ENCODE measurements around the gene MEI4. TPM values are rescaled to one million over a fixed set of nuclear protein-coding genes. Genes with fewer than 3 reads are reported as not detected.

MEI4 gene
- total and polyA plus RNA-seq, 2 of the 8 experiments (the other 6 are each of a cell fraction or from before 2014, with no cell fraction given), result 0.05 to 0.24 TPM

- H2BK12ac ChIP-seq (ENCODE audit: low read depth, low read length), result no peak overlapping the region
- H4K5ac ChIP-seq (ENCODE audit: insufficient read length, low read depth, low read length), result no peak overlapping the region
- no peak overlapping the region for H2AFZ ChIP-seq (ENCODE audit: low read length)
- DNase-seq (ENCODE audit: low read depth in 1 of 2, low spot score in 2 of 2) (no peak), FAIRE-seq (no peak)
- peaks cover 0 to 2% of the 10 kb centered on the region in 2 experiments; a peak in 1 of 4 replicates for H3K9me3 ChIP-seq (ENCODE audit: insufficient read depth in 2 of 2, low read depth in 1 of 2, low read length in 1 of 2)
- H2BK15ac ChIP-seq (ENCODE audit: low read length), result no peak overlapping the region
- no peaks in the 10 kb centered on the region for H3K36me3 ChIP-seq (ENCODE audit: control insufficient read depth in 2 of 4, insufficient read depth in 4 of 4, low read length in 3 of 4)
- H2BK20ac ChIP-seq (ENCODE audit: low read length), result no peak overlapping the region
- no peak overlapping the region for H3K14ac ChIP-seq (ENCODE audit: insufficient read length)
- no peaks in the 10 kb centered on the region for H3K79me1 ChIP-seq (ENCODE audit: low read depth, low read length)
- no peak overlapping the region for H2BK120ac ChIP-seq (replicated peaks; ENCODE audit: low read depth, low read length)
- no peak overlapping the region for H4K91ac ChIP-seq (replicated peaks; ENCODE audit: insufficient read length, low read length)
- H3K23ac ChIP-seq (ENCODE audit: insufficient read length), result no peak overlapping the region
- POLR2A ChIA-PET (ENCODE audit: partially characterized antibody), result no interaction called here
- H4K8ac ChIP-seq (ENCODE audit: extremely low read depth, insufficient read depth, low read length), result no peak overlapping the region
- H3K18ac ChIP-seq (ENCODE audit: extremely low read depth, low read length), result no peak overlapping the region
- no peak overlapping the region for H2AK5ac ChIP-seq (ENCODE audit: low read depth, low read length)
- H3K4me3 ChIP-seq (ENCODE audit: extremely low read depth in 1 of 4, insufficient read depth in 2 of 4, low read depth in 3 of 4, low read length in 4 of 4), result no peak overlapping the region
- no peak overlapping the region for H2BK5ac ChIP-seq (ENCODE audit: low read depth, low read length)
- H3K79me2 ChIP-seq (ENCODE audit: control insufficient read depth in 1 of 2, insufficient read depth in 2 of 2, low read length in 2 of 2), result no peaks in the 10 kb centered on the region
- H3K4me1 ChIP-seq (replicated peaks in 1 of 4; ENCODE audit: control insufficient read depth in 3 of 4, insufficient read depth in 4 of 4, low read length in 3 of 4), result no peaks in the 10 kb centered on the region
- no peaks in the 10 kb centered on the region for H3K27me3 ChIP-seq (replicated peaks in 1 of 4; ENCODE audit: control insufficient read depth in 3 of 4, extremely low read depth in 1 of 4, insufficient read depth in 3 of 4, low read length in 3 of 4)
- no peak for TF ChIP-seq RBBP5 (IDR thresholded peaks at IDR 0.05; ENCODE audit: borderline replicate concordance, low read depth, low read length)
- no peak for TF ChIP-seq CEBPB (IDR thresholded peaks at IDR 0.05; ENCODE audit: low read depth, low read length)
- no peak for TF ChIP-seq ZNF274 (IDR thresholded peaks at IDR 0.05; ENCODE audit: borderline replicate concordance, extremely low read depth, low read length)
- no peak for TF ChIP-seq CHD1 (IDR thresholded peaks at IDR 0.05; ENCODE audit: low read depth, low read length)
- TF ChIP-seq BRCA1 (IDR thresholded peaks at IDR 0.05; ENCODE audit: low read depth, low read length), result no peak
- CTCF ChIA-PET (ENCODE audit: partially characterized antibody), result interaction anchor here (1.0 kb wide), 1 partner anchor 8 kb away, joined by 3 read pairs; no protein-coding TSS in a partner anchor
- no peak overlapping the region for H3K27ac ChIP-seq (ENCODE audit: low read depth, low read length)
- WGBS, 2 experiments (ENCODE audit: extremely low coverage in 1 of 2, insufficient coverage in 1 of 2, insufficient read length in 1 of 2, insufficient replicate concordance in 2 of 2, low coverage in 1 of 2, low lambda C conversion rate in 2 of 2, missing lambda C conversion rate in 1 of 2), result 84% methylated on average over 4 of the region's 4 CpGs; no CpG with 5 or more reads in 1 of the 2 experiments
- H3K4me2 ChIP-seq (ENCODE audit: insufficient read depth in 1 of 2, low read depth in 2 of 2, low read length in 2 of 2), result no peak overlapping the region
- no peaks in the 10 kb centered on the region for H3K23me2 ChIP-seq (ENCODE audit: low read depth, low read length)
- H3K56ac ChIP-seq (replicated peaks; ENCODE audit: insufficient read length, low read depth, low read length), result no peak overlapping the region
- H3K4ac ChIP-seq (replicated peaks; ENCODE audit: insufficient read length, low read depth, low read length), result no peak overlapping the region
- H3K9ac ChIP-seq (replicated peaks in 1 of 4; ENCODE audit: extremely low read depth in 1 of 4, low read depth in 3 of 4, low read length in 3 of 4), result no peak overlapping the region
- no peaks in the 10 kb centered on the region for H4K20me1 ChIP-seq (replicated peaks in 1 of 2; ENCODE audit: control insufficient read depth in 1 of 2, insufficient read depth in 2 of 2, low read length in 2 of 2)
Measured at GRCh38 chr6:77778527-77778926, 125.7 kb downstream of the MEI4 start.

Data from H1 (cell line).